Skeletal muscle cell (primary cell): ENCODE measurements around the gene MAZ.
A peak's percentile ranks its signal among the peaks of the same experiment; 100 is the strongest.

Experiments used
- DNase-seq: peaks from one replicate; pipeline ENCODE4 v3.0.0-alpha.2; 2010; ENCODE audit warnings: low read depth
- H3K4me3 ChIP-seq: 2 replicates; pipeline ENCODE4 v1.5.1; 2011; ENCODE audit warnings: low read depth, mild to moderate bottlenecking, control low read depth, low read length, moderate library complexity

The MAZ gene

DNA sequence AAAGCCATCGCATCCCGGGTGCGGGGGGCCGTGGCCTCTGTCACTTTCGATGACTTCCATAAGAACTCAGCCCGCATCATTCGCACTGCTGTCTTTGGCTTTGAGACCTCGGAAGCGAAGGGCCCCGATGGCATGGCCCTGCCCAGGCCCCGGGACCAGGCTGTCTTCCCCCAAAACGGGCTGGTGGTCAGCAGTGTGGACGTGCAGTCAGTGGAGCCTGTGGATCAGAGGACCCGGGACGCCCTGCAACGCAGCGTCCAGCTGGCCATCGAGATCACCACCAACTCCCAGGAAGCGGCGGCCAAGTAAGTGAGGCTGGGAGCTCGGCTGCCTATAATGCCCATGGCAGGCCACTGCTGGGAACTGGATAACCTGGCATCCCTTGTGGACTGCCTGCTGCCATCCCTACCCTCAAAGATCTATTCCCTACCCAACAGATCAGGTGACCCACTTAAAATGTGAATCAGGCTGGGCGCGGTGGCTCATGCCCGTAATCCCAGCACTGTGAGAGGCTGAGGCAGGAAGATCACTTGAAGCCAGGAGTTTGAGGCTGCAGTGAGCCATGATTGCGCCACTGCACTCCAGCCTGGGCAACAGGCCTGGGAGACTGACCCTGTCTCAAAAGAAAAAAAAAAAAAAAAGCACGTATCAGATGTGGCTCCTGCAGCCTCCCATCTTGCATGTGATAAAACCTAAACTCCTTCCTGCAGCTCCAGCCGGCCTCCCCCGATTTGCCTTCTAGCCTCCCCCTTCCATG is 38.4 kb downstream of the MAZ start:
- no peak for DNase-seq

DNA sequence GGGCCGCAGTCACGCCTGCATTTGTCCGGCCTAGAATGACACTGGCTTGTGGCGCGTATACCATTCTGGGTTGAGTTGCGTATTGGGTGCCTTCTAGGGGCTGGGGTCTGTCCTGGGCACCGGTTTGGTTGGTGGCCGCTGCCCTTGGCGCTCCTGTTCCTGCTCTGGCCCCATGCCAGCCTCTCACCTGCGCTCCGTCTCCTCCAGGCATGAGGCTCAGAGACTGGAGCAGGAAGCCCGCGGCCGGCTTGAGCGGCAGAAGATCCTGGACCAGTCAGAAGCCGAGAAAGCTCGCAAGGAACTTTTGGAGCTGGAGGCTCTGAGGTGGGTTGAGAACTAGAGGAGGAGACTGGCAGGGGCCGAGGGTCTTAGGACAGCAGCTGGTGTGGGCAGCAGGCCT is 39.3 kb downstream of the MAZ start:
- no peak for DNase-seq
- H3K4me3 ChIP-seq = no peak overlapping the region

More for the DNA sequence above, 38.4 kb downstream of the MAZ start:
- H3K4me3 ChIP-seq = no peak overlapping the region

DNA sequence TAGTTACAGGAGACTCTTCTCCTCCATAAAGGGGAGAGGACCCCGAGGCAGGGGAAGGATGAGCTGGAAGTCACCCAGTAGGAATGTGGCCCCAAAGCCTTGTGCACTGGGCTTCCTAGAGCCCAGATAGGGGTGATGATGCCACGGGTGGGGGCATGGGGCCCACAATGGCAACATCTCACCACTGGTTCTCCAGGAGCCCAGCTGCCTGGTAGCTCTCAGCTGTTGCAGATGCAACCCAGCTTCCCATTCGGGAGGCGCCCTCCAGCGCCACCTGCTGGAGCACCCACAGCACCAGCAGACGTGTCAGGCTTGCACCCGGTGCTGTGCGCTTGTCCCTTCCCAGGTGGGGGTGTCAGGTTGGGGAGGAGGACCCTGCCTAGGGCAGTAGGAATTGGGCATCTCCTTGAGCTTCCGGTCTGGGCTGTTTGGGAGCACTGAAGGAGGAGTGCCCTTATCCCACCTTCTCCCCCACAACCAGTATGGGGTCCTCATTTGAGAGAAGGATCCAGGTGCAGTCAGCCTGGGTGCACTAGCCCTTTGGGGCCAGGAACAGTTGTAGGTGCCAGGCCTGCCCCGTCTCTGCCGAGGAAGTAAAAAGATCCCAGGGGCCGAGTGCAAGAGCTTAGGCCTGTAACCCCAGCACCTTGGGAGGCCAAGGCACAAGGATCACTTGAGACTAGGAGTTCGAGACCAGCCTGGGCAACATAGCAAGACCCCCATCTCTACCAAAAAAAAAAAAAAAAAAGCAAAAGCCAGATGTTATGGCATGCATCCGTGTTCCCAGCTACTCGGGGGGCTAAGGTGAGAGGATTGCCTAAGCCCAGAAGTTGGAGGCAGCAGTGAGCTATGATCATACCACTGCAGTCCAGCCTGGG is 42.3 kb downstream of the MAZ start:
- no peak for DNase-seq
- H3K4me3 ChIP-seq = no peak overlapping the region

DNA sequence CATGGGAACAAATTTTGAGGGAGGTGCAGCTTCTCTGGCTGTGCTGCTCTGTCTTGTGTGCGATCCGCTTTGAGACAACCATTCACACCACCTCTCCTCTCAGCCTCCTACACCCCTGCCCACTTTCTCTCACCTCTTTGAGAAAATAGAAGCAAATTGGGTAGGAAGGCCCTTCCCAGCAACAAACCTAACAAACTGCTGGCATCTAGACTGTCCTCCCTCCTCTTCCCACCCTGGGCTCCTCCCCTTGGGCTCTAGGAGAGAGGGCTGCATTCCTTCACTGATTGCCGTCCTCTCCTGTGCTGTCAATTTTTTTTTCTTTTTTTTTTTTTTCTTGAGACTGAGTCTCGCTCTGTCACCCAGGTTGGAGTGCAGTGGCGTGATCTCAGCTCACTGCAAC is 43.2 kb downstream of the MAZ start:
- no peak for DNase-seq
- H3K4me3 ChIP-seq = no peak overlapping the region

DNA sequence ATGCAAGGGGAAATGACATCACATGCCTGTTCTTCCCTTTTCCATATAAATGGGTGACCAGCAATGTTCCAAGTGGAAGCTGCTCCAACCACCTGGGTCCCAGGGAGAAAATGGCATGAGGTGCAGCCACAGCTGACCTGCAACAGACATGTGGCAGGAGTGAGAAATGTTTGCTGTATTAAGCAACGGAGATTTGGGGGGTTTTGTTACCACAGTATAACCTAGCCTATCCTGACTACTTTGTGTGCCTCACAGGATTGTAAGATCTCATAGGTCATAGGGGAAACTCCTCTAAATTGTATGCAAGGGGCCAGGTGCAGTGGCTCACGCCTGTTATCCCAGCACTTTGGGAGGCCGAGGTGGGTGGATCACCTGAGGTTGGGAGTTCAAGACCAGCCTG is 44.7 kb downstream of the MAZ start:
- no peak for DNase-seq
- no peak overlapping the region for H3K4me3 ChIP-seq

DNA sequence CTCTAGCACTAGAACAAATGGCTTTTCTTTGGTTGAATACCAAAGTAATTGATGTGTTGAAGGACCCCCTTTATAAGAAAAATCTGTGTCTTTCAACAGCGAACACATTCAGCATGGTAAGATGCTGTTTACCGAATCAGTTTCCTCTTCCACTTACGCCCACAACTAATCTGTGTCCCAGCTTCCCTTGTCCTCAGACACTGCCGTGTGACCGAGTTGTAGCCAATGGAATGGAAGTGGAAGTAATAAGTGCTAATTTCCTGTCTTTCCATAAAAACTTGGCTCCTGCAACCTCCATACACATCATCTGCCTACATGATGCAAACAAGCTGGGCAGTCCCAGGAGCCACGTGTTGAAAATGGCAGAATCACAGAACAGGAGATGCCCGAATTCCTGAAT is 46.3 kb downstream of the MAZ start:
- DNase-seq = peak; percentile 33

DNA sequence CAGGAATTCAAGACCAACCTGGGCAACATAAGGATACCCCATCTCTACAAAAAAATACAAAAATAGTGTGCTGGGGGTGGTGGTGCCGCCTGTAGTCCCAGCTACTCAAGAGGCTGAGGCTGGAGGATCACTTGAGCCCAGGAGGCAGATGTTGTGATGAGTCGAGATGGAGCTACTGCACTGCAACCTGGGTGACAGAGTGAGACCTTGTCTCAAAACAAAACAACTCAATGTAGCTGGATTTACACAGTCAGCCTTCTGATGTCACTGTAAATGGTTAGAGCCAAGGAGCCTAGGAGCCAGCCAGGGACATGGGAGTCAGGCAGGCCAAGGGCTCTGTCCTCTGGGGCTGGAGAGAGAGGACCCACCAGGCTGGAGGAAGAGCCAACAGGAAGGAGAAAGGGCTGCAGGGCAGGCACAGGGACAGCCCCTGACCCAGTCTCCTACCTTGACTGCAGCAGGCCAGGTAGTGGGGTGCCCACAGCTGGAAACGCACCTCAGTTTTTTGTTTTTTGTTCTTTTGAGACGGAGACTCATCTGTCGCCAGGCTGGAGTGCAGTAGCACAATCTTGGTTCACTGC is 48.3 kb downstream of the MAZ start:
- no peak for DNase-seq
- H3K4me3 ChIP-seq = no peak overlapping the region

More for the DNA sequence above, 46.3 kb downstream of the MAZ start:
- H3K4me3 ChIP-seq = no peak overlapping the region

DNA sequence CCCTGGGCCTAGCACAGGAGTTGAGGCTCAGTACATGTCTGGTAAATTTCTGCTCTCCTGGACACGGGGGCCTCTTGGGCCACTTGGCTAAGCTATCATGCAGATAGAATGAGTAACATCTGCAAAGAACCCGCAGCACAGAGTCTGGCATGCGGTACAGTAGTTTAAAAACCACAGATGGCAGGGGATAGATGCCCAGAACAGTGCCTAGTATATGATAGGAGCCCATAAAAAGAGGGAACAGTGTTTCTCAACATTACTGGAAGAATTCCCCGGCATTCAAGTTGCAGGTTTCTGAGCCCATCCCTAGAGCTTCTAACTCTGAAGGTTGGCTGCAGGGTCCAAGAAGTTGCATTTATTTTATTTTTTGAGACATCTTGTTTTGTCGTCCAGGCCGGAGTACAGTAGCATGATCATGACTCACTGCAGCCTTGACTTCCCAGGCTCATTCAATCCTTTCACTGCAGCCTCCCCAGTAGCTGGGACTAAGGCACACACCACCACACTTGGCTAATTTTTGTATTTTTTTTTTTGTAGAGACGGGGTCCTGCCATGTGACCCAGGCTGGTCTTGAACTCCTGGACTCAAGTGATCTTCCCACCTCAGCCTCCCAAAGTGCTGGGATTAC is 50.9 kb downstream of the MAZ start:
- no peak overlapping the region for H3K4me3 ChIP-seq
- DNase-seq = peak; percentile 37

DNA sequence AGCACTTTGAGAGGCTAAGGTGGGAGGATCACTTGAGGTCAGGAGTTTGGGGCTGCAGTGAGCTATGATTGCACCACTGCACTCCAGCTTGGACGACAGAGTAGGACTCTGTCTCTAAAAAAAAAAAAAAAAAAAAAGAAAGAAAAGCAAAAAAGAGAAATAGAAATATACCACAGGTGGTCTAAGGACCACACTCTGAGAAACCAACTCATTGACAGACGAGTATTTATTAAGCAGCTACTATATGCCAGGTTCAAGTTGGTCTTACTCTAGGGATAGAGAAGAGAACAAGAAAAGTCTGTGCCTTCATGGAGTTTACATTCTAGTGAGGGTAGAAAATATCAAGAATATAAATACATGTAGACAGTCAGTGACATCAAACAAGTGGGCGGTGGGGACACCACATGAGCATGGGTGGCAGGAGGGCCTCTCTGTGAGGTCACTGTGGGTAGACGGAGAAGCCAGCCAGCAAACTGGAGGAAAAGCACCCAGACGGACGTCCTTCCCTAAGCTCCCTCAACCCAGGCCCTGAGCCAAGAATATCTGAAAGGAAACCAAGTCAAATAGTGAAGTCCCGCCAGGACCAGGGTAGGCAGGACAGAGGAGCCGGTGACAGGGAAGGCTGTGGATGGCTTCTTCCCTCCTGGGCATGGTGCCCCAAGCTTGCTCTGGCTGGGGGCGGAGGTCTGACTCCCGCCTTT is 52.0 kb downstream of the MAZ start:
- no peak for DNase-seq
- no peak overlapping the region for H3K4me3 ChIP-seq

DNA sequence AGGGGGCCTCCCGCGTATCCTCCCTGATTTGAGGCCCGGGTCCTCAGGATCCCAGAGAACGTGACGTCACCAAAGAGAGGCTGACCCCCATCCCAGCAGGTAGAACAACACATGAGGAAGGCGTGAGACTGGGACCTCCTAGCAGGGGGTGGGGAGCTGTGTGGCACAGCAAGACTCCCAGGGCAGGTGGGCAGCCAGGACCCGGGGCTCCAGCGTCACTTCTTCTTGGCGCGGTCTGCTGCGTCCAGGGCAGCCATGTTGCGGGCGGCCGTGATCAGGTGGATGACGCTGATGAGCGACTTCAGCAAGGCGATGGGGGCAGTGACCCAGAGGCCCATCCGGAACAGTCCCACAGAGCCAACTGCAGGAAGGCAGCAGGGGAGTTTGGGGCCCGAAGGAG is 52.6 kb downstream of the MAZ start:
- H3K4me3 ChIP-seq = no peak overlapping the region
- no peak for DNase-seq

DNA sequence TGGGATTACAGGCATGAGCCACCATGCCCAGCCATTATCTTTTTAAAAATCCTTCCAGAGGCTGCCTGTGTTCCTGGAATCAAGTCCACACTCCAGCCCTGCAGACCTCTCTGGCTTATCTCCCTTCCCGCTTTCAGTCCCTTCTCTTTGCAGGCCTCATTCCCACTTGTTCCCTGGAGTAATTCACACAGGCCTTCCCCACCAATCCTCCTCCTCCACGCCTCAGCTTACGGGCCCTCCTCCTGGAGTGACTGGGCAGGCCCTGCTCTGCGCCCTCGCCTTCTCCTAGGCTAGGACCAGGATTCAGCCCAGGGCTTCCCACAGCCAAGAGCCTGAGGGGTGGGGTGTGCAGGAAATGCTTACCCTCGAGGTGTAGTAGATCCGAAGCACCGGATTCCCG is 53.9 kb downstream of the MAZ start:
- H3K4me3 ChIP-seq = no peak overlapping the region
- DNase-seq = no peak
